Spleen (tissue), 11 donors: ENCODE results near the gene DDO. TPM values are rescaled to one million over a fixed set of nuclear protein-coding genes. Genes with fewer than 3 reads are reported as not detected.

Experiments used
- DNase-seq: peaks from one replicate; pipeline ENCODE4 v3.0.0-alpha.2; 2020
- H3K27ac ChIP-seq, 8 donors: fragments of 200-600 bp; sonication (generic) in 7 of 8; 1 replicate in 4 of 8; 2 replicates in 4 of 8; pipeline versions ENCODE4 v1.5.0 to v1.8.0; 2016 to 2021; ENCODE audit warnings: inconsistent platforms in 4 of 8, mild to moderate bottlenecking in 4 of 8, moderate library complexity in 1 of 8
- H3K27me3 ChIP-seq, 7 donors: fragments of 200-600 bp; sonication (generic) in 6 of 7; replicated peaks in 1 of 7; 1 replicate in 4 of 7; 2 replicates in 3 of 7; pipeline versions ENCODE4 v1.5.0 to v1.8.0; 2016 to 2021; ENCODE audit warnings: inconsistent platforms in 3 of 7, mild to moderate bottlenecking in 1 of 7
- H3K36me3 ChIP-seq, 6 donors: fragments of 200-600 bp; sonication (generic) in 5 of 6; 1 replicate in 4 of 6; 2 replicates in 2 of 6; pipeline versions ENCODE4 v1.5.0 to v1.8.0; 2016 to 2021; ENCODE audit warnings: inconsistent platforms in 2 of 6
- H3K4me1 ChIP-seq, 6 donors: fragments of 200-600 bp; sonication (generic) in 5 of 6; 1 replicate in 3 of 6; 2 replicates in 3 of 6; pipeline versions ENCODE4 v1.5.0 to v1.8.0; 2016 to 2021; ENCODE audit warnings: inconsistent platforms in 3 of 6
- H3K4me3 ChIP-seq, 8 donors: fragments of 200-600 bp; sonication (generic) in 7 of 8; 1 replicate in 4 of 8; 2 replicates in 4 of 8; pipeline versions ENCODE4 v1.5.0 to v1.8.0; 2016 to 2021; ENCODE audit warnings: inconsistent platforms in 4 of 8, mild to moderate bottlenecking in 4 of 8, moderate library complexity in 2 of 8
- H3K9me3 ChIP-seq, 8 donors: fragments of 200-600 bp; sonication (generic) in 7 of 8; 1 replicate in 4 of 8; 2 replicates in 4 of 8; pipeline versions ENCODE4 v1.5.0 to v1.8.0; 2016 to 2021; ENCODE audit warnings: inconsistent platforms in 4 of 8
- POLR2A ChIP-seq, 3 donors: fragments of 450-650 bp; IDR thresholded peaks; one replicate each; pipeline ENCODE4 v1.5.1; 2017; ENCODE audit warnings: antibody characterized with exemption in 3 of 3, mild to moderate bottlenecking in 1 of 3
- POLR2AphosphoS5 ChIP-seq, 3 donors: sonication (generic); formaldehyde crosslinking; IDR thresholded peaks; one replicate each; pipeline ENCODE4 v1.5.1; 2017; ENCODE audit warnings: antibody characterized with exemption in 3 of 3
- WGBS, 5 donors: extraction: QIAGEN DNeasy Blood & Tissue Kit in 3 of 5; methylation state at CpG; one replicate each; pipeline versions ENCODE4 v1.1.5 to v1.1.7; 2013 to 2018; 5-methylcytosine and 5-hydroxymethylcytosine counted together
- intact Hi-C: fragments of 100-400 bp; cut with DNase I; formaldehyde crosslinking; loops from one replicate; pipeline ENCODE4 v1.15.0; 2023; ENCODE audit warnings: low total_unique reads
- polyA plus RNA-seq, 3 donors: library from polyadenylated mRNA; stranded (reverse); fragments of 200-250 nt; gene quantifications; one replicate each; pipeline ENCODE4 v1.2.1, GENCODE V29; 2013
- total RNA-seq, 7 donors: library from RNA; depleted of rRNA in 3 of 7; stranded (reverse); fragments of >200 nt in 3 of 7; fragmentation: NEBNext Ultra II Directional in 4 of 7; extraction: Animal tissue kit (Norgen Biotek cat#: 25700) in 4 of 7; gene quantifications; one replicate each; pipeline versions ENCODE4 v1.1.0 to v1.2.1, GENCODE V29; 2016 to 2021
- TF ChIP-seq, protein P1 (sequence below), 11 experiments: fragments of 200-600 bp in 7 of 11; fragments of 450-650 bp in 4 of 11; sonication (generic) in 4 of 11; IDR thresholded peaks in 8 of 11; conservative IDR thresholded peaks in 3 of 11; 1 replicate in 7 of 11; 2 replicates in 4 of 11; pipeline versions ENCODE4 v1.4.0 to v1.8.0; 2016 to 2021; ENCODE audit warnings: antibody characterized with exemption in 11 of 11, inconsistent platforms in 4 of 11, mild to moderate bottlenecking in 1 of 11
- donor health status: healthy with polysubstance abuse.
- donor health status: DM: no; HTN: no; CAD: no; lungs with moderate emphysema.
- donor health status: DM: no; HTN: no; CAD: no.
- donor health status: Bipolar disorder and iron deficiency.
- donor health status: healthy.
- donor health status: DM: no; HTN: no; CAD: no.
- donor health status: DM: yes; HTN: yes; CAD: no.

DDO gene
- total and polyA plus RNA-seq, 10 donors, result 0.68 to 4.1 (median 1.7) TPM

DNA sequence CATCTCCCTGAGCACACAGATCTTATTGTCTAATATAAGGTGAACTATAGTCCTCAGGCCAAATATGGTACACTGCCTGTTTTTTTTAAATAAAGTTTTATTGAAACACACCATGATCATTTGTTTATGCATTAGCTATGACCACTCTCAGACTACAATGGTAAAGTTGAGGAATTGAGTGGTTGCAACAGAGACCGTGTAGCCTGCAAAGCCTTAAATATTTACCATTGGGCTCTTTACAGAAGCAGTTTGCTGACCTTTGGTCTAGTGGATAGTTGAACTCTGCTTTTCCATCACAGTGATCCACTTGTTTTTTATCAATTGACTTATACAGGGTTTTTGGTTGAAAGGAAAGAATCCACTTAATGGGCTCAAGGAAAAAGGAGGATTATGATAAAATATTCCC is 29.9 kb downstream of the DDO start:
- intact Hi-C loops, result no loop called here
- H3K27ac ChIP-seq, result no peak overlapping the region
- peaks cover 0 to 8% (median 0%) of the 10 kb centered on the region in 6 donors for H3K4me1 ChIP-seq
- H3K36me3 ChIP-seq, result no peaks in the 10 kb centered on the region
- no peaks in the 10 kb centered on the region for H3K9me3 ChIP-seq
- H3K4me3 ChIP-seq, result no peak overlapping the region
- no peak for DNase-seq
- H3K27me3 ChIP-seq, result no peaks in the 10 kb centered on the region
- WGBS, 5 donors, result 93 to 100% (median 94%) methylated on average over 1 of the region's 1 CpG
- TF ChIP-seq, protein P1, sequence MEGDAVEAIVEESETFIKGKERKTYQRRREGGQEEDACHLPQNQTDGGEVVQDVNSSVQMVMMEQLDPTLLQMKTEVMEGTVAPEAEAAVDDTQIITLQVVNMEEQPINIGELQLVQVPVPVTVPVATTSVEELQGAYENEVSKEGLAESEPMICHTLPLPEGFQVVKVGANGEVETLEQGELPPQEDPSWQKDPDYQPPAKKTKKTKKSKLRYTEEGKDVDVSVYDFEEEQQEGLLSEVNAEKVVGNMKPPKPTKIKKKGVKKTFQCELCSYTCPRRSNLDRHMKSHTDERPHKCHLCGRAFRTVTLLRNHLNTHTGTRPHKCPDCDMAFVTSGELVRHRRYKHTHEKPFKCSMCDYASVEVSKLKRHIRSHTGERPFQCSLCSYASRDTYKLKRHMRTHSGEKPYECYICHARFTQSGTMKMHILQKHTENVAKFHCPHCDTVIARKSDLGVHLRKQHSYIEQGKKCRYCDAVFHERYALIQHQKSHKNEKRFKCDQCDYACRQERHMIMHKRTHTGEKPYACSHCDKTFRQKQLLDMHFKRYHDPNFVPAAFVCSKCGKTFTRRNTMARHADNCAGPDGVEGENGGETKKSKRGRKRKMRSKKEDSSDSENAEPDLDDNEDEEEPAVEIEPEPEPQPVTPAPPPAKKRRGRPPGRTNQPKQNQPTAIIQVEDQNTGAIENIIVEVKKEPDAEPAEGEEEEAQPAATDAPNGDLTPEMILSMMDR (IDR thresholded peaks at IDR 0.05 in 8 of 11, conservative IDR thresholded peaks at IDR 0.05 in 3 of 11), result no peak
- TF ChIP-seq POLR2AphosphoS5 (IDR thresholded peaks at IDR 0.05) (no peak), POLR2A (IDR thresholded peaks at IDR 0.05) (no peak)

DNA sequence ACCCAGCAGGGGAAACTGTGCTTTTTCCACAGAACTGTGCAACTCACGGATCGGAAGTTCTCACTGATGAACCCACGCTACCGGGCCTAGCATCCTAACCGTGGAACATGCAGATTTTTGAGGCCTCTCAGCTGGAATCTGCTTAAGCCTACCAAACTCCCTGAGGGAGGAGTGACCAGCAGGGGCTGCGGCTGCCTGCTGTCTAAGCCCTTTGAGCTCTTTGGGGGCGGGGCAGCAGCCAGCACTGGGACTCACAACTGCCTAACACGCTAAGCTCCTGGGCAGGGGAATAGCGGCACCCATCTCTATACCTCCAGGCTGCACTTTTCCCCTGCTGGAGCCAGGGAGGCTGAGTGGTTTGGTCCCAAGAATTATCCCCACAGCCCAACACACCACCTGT is 36.8 kb downstream of the DDO start:
- 82 to 93% (median 90%) methylated on average over 9 of the region's 9 CpGs for WGBS, 5 donors
- no peak overlapping the region for H3K4me3 ChIP-seq
- DNase-seq, result no peak
- no peak for TF ChIP-seq POLR2A (IDR thresholded peaks at IDR 0.05)
- H3K27me3 ChIP-seq, result no peaks in the 10 kb centered on the region
- no peaks in the 10 kb centered on the region for H3K4me1 ChIP-seq
- H3K9me3 ChIP-seq, result no peaks in the 10 kb centered on the region
- H3K36me3 ChIP-seq, result no peaks in the 10 kb centered on the region
- H3K27ac ChIP-seq, result no peak overlapping the region
- intact Hi-C loops, result no loop called here

- no peak overlapping the region for H3K4me3 ChIP-seq
- TF ChIP-seq POLR2AphosphoS5 (IDR thresholded peaks at IDR 0.05), result no peak
- no peak for TF ChIP-seq POLR2A (IDR thresholded peaks at IDR 0.05)
- TF ChIP-seq, protein P1 (IDR thresholded peaks at IDR 0.05 in 8 of 11, conservative IDR thresholded peaks at IDR 0.05 in 3 of 11), result no peak
- WGBS, 5 donors, result 54 to 76% (median 63%) methylated on average over 4 of the region's 4 CpGs
These were observed 46.3 kb downstream of the DDO start for GRCh38 chr6:110369066-110369465.

GRCh38 chr6:110368284-110368683 is 47.1 kb downstream of the DDO start:
- H3K4me1 ChIP-seq, result no peaks in the 10 kb centered on the region
- TF ChIP-seq, protein P1 (IDR thresholded peaks at IDR 0.05 in 8 of 11, conservative IDR thresholded peaks at IDR 0.05 in 3 of 11), result no peak
- no peak for TF ChIP-seq POLR2A (IDR thresholded peaks at IDR 0.05)
- TF ChIP-seq POLR2AphosphoS5 (IDR thresholded peaks at IDR 0.05), result no peak
- peaks cover 0 to 6% (median 0%) of the 10 kb centered on the region in 7 donors for H3K27me3 ChIP-seq
- intact Hi-C loops, result no loop called here
- no peak overlapping the region for H3K27ac ChIP-seq
- no peaks in the 10 kb centered on the region for H3K9me3 ChIP-seq
- no peaks in the 10 kb centered on the region for H3K36me3 ChIP-seq
- 70 to 93% (median 79%) methylated on average over 2 of the region's 2 CpGs for WGBS, 5 donors
- no peak for DNase-seq
- H3K4me3 ChIP-seq, result no peak overlapping the region

More at GRCh38 chr6:110369066-110369465, 46.3 kb downstream of the DDO start:
- Histone ChIP-seq H3K36me3 (no peaks in the 10 kb centered on the region), H3K27me3 (peaks cover 0 to 6% (median 0%) of the 10 kb centered on the region in 7 donors), H3K27ac (no peak overlapping the region), H3K4me1 (no peaks in the 10 kb centered on the region), H3K9me3 (no peaks in the 10 kb centered on the region)
- intact Hi-C loops, result no loop called here
- DNase-seq, result no peak

- intact Hi-C loops, result no loop called here
These were observed 47.5 kb downstream of the DDO start for GRCh38 chr6:110367825-110368224.

More at GRCh38 chr6:110367825-110368224, 47.5 kb downstream of the DDO start:
- H3K36me3 ChIP-seq, result no peaks in the 10 kb centered on the region
- no peaks in the 10 kb centered on the region for H3K9me3 ChIP-seq
- H3K27me3 ChIP-seq, result peaks cover 0 to 4% (median 0%) of the 10 kb centered on the region in 7 donors
- H3K4me1 ChIP-seq, result no peaks in the 10 kb centered on the region
- TF ChIP-seq POLR2A (IDR thresholded peaks at IDR 0.05) (no peak), POLR2AphosphoS5 (IDR thresholded peaks at IDR 0.05) (no peak)
- TF ChIP-seq, protein P1 (IDR thresholded peaks at IDR 0.05 in 8 of 11, conservative IDR thresholded peaks at IDR 0.05 in 3 of 11), result no peak
- H3K27ac ChIP-seq, result no peak overlapping the region
- 86 to 98% (median 90%) methylated on average over 1 of the region's 1 CpG for WGBS, 5 donors
- no peak overlapping the region for H3K4me3 ChIP-seq
- no peak for DNase-seq
